Muscle layer of duodenum (tissue), 2 donors: ENCODE results near the gene FBF1.
"Not testable (repeated sequence)": the region's sequence is repeated elsewhere in the genome, so short reads cannot be mapped to it uniquely, and the experiment has no call there.

Source experiments
- H3K27ac ChIP-seq: one replicate; pipeline ENCODE4 v1.7.0; 2013; ENCODE audit warnings: mild to moderate bottlenecking, low read length
- H3K27me3 ChIP-seq: one replicate; pipeline ENCODE4 v1.7.0; 2013; ENCODE audit warnings: low read depth, mild to moderate bottlenecking, control low read depth, low read length
- H3K36me3 ChIP-seq, 2 donors: one replicate each; pipeline ENCODE4 v1.7.0; 2013; ENCODE audit warnings: low read length in 2 of 2, control low read depth in 1 of 2, mild to moderate bottlenecking in 1 of 2; ENCODE audit not compliant: insufficient read depth in 2 of 2, control insufficient read depth in 1 of 2
- H3K4me1 ChIP-seq, 2 donors: one replicate each; pipeline ENCODE4 v1.7.0; 2013; ENCODE audit warnings: low read length in 2 of 2, mild to moderate bottlenecking in 2 of 2, control low read depth in 1 of 2, moderate library complexity in 1 of 2; ENCODE audit not compliant: insufficient read depth in 2 of 2, control insufficient read depth in 1 of 2
- H3K4me3 ChIP-seq, 2 donors: one replicate each; pipeline ENCODE4 v1.7.0; 2013; ENCODE audit warnings: low read length in 2 of 2, low read depth in 1 of 2, mild to moderate bottlenecking in 1 of 2
- H3K9me3 ChIP-seq, 2 donors: one replicate each; pipeline ENCODE4 v1.7.0; 2013; ENCODE audit warnings: low read length in 2 of 2, control low read depth in 1 of 2, mild to moderate bottlenecking in 1 of 2; ENCODE audit not compliant: control insufficient read depth in 1 of 2
- donor health status: healthy.

FBF1 gene

DNA sequence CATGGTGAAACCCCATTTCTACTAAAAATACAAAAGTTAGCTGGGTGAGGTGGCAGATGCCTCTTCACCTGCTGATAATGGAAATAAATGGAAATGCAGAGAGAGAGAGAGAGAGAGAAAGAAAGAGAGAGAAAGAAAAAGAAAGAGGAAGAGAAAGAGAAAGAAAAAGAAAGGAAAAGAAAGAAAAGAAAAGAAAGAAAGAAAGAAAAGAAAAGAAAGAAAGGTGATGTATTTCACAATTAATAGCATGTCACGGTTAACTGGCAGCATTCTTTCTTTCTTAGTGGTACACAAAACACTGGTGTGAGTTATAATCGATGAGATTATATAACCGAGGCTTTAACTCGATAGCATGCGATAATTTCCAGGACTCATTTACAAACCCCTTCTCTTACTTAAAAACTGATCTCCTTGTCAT, 34.9 kb upstream of the FBF1 start:
- H3K27ac ChIP-seq = peak overlapping the region; percentile 68
- H3K4me1 ChIP-seq = peaks cover 0 to 26% of the 10 kb centered on the region in 2 donors
- H3K27me3 ChIP-seq = no peaks in the 10 kb centered on the region
- peaks cover 9 to 11% of the 10 kb centered on the region in 2 donors for H3K36me3 ChIP-seq
- H3K9me3 ChIP-seq = no peaks in the 10 kb centered on the region
- peak overlapping the region; percentile 14 to 41 for H3K4me3 ChIP-seq

- Histone ChIP-seq H3K36me3 (peaks cover 9 to 11% of the 10 kb centered on the region in 2 donors), H3K27ac (peak overlapping the region; percentile 68), H3K4me1 (peaks cover 0 to 22% of the 10 kb centered on the region in 2 donors)
- not testable (repeated sequence) for H3K4me3 ChIP-seq, H3K27me3 ChIP-seq, H3K9me3 ChIP-seq
Observed at GRCh38 chr17:75975187-75975586, 34.3 kb upstream of the FBF1 start.

DNA sequence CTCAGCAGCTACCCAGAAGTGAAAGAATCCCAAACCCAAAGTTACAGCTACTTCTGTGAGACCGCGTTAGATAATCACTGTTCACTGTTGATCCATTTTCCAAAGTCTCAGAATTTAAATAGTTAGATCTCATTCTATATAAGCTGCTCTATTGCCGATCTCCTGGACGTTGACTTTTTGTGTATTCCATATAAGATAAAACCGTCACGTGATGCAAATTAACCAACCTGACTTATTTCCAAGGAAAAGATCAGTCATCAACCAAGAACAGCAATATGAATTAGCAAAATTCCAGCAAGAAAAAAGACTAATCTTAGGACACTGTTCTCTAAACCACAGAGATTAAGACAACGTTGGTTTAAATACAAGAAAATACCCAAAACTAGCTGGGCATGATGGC, 29.8 kb upstream of the FBF1 start:
- no peaks in the 10 kb centered on the region for H3K27me3 ChIP-seq
- H3K9me3 ChIP-seq = no peaks in the 10 kb centered on the region
- H3K4me3 ChIP-seq = no peak overlapping the region
- H3K4me1 ChIP-seq = peaks cover 0 to 3% of the 10 kb centered on the region in 2 donors
- H3K36me3 ChIP-seq = peaks cover 5 to 11% of the 10 kb centered on the region in 2 donors
- no peak overlapping the region for H3K27ac ChIP-seq

GRCh38 chr17:75970011-75970523, 29.2 kb upstream of the FBF1 start:
- Histone ChIP-seq H3K36me3 (peaks cover 5 to 11% of the 10 kb centered on the region in 2 donors), H3K27ac (no peak overlapping the region), H3K4me1 (peaks cover 0 to 3% of the 10 kb centered on the region in 2 donors), H3K27me3 (no peaks in the 10 kb centered on the region), H3K9me3 (no peaks in the 10 kb centered on the region), H3K4me3 (no peak overlapping the region)

- H3K27me3 ChIP-seq, H3K27ac ChIP-seq, H3K4me1 ChIP-seq, H3K9me3 ChIP-seq, H3K4me3 ChIP-seq: not testable (repeated sequence)
- peaks cover 5 to 11% of the 10 kb centered on the region in 2 donors for H3K36me3 ChIP-seq
Observed at GRCh38 chr17:75969044-75969443, 28.2 kb upstream of the FBF1 start.

- Histone ChIP-seq H3K27me3 (no peaks in the 10 kb centered on the region), H3K4me1 (no peaks in the 10 kb centered on the region), H3K9me3 (no peaks in the 10 kb centered on the region), H3K36me3 (peaks cover 0 to 5% of the 10 kb centered on the region in 2 donors), H3K4me3 (no peak overlapping the region), H3K27ac (no peak overlapping the region)
Observed at GRCh38 chr17:75965468-75965867, 24.6 kb upstream of the FBF1 start.

DNA sequence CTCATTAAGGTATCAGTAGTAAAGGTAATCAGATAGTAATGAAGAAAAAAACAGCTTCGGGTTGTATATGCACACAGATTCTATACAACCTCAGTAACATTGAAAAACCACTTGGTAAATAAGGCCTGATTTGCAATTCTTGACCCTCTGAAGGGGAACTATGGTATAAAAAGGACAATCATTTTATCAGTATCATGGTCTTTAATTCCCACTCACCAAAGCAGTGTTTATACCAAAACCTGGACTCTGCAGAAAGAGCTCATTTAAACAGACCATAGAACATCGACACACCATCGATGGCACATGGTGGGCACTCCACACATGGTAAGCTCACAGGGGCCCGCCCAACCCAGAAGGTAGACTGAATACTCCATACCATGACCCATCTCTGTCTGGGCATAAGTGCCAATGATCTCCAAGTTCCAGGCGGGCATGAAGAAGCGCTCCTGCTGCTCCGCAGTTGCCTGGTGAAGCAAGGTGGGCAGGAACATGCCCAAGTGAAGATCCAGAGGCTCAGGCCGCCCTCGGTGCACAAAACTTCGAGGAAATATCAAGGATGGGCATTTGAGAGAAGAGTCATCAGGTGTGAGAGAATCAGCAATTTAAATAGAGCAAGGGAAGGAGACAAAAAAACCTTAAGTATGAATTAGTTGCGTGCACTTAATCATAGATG, 19.1 kb upstream of the FBF1 start:
- no peak overlapping the region for H3K4me3 ChIP-seq
- H3K9me3 ChIP-seq = no peaks in the 10 kb centered on the region
- no peaks in the 10 kb centered on the region for H3K27me3 ChIP-seq
- no peak overlapping the region for H3K27ac ChIP-seq
- peaks cover 7 to 16% of the 10 kb centered on the region in 2 donors for H3K36me3 ChIP-seq
- H3K4me1 ChIP-seq = no peaks in the 10 kb centered on the region

GRCh38 chr17:75959051-75959838, 18.4 kb upstream of the FBF1 start:
- Histone ChIP-seq H3K36me3 (peaks cover 7 to 17% of the 10 kb centered on the region in 2 donors), H3K9me3 (no peaks in the 10 kb centered on the region), H3K4me3 (no peak overlapping the region), H3K27ac (peak overlapping the region; percentile 52), H3K4me1 (no peaks in the 10 kb centered on the region), H3K27me3 (no peaks in the 10 kb centered on the region)

- Histone ChIP-seq H3K27ac (no peak overlapping the region), H3K4me1 (no peaks in the 10 kb centered on the region), H3K4me3 (no peak overlapping the region), H3K9me3 (no peaks in the 10 kb centered on the region), H3K36me3 (peaks cover 53 to 80% of the 10 kb centered on the region in 2 donors), H3K27me3 (no peaks in the 10 kb centered on the region)
Observed at GRCh38 chr17:75950855-75951554, 10.2 kb upstream of the FBF1 start.

GRCh38 chr17:75950421-75950820, 9.6 kb upstream of the FBF1 start:
- H3K27me3 ChIP-seq = no peaks in the 10 kb centered on the region
- no peaks in the 10 kb centered on the region for H3K9me3 ChIP-seq
- no peak overlapping the region for H3K27ac ChIP-seq
- H3K4me3 ChIP-seq = no peak overlapping the region
- no peaks in the 10 kb centered on the region for H3K4me1 ChIP-seq
- peaks cover 54 to 78% of the 10 kb centered on the region in 2 donors for H3K36me3 ChIP-seq

DNA sequence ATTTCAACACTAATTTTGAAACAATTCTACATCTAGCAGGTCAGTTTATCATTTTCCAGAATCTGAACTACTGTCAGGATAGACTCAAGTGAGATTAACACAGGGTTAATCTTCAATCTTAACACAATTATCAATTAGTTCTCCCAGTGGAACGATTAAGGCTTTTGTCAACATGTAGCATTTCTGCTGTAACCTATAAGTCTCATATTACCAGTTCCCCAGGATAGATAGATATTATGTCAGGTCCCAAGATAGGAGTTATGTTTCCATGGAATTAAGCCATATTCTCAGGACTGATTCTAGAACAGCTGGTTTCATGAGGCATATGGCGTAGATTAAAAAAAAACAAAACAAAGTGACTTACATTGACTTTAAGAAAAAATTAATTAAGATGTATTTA, 4.4 kb upstream of the FBF1 start:
- Histone ChIP-seq H3K36me3 (peaks cover 27 to 49% of the 10 kb centered on the region in 2 donors), H3K27ac (no peak overlapping the region), H3K4me3 (no peak overlapping the region), H3K27me3 (no peaks in the 10 kb centered on the region), H3K4me1 (peaks cover 3 to 5% of the 10 kb centered on the region in 2 donors), H3K9me3 (no peaks in the 10 kb centered on the region)
